Sciatic nerve (tissue), 2 donors: ENCODE data around the gene ABCD2. TPM values are rescaled to one million over a fixed set of nuclear protein-coding genes. Genes with fewer than 3 reads are reported as not detected.
A peak's percentile ranks its signal among the peaks of the same experiment; 100 is the strongest.
"Not testable (repeated sequence)": the region's sequence is repeated elsewhere in the genome, so short reads cannot be mapped to it uniquely, and the experiment has no call there.

ENCODE experiments used
- ATAC-seq: fragments of 200-7000 bp; cut with Tn5 transposase; one replicate; pipeline ENCODE4 v1.9.1; 2020; ENCODE audit warnings: mild to moderate bottlenecking, moderate library complexity
- DNase-seq: peaks from one replicate; pipeline ENCODE4 v3.0.0-alpha.2; 2020; ENCODE audit warnings: low spot score
- intact Hi-C: fragments of 100-400 bp; cut with DNase I; formaldehyde crosslinking; loops from one replicate; pipeline ENCODE4 v1.14.2; 2022
- total RNA-seq: library from RNA; stranded (reverse); fragmentation: NEBNext Ultra II Directional; extraction: Animal tissue kit (Norgen Biotek cat#: 25700); gene quantifications from one replicate; pipeline ENCODE4 v1.2.1, GENCODE V29; 2021
- donor health status: DM: no; HTN: no; CAD: no.
- donor health status: DM: no; HTN: no; CAD: no.

ABCD2 gene
- total RNA-seq, 1 donor from 2014 or later: 1.5 TPM

DNA sequence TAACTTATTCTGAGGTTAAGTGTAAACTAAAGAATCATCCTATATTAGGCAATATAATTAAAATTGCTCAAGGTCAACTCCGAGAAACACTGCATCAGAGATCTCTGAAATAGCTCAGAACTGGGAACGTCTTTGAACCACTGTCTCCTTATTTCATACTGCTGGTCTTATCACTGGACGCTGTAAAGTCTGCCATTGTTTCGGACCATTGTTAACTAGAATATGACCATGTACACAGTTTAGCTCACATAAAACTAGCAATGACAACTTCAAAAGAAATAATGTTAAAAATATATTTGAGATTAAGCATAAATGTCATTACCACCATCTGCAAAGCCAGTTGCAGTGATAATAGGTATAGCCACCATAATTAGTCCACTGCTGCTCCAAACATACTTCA, 2.9 kb downstream of the ABCD2 start:
- intact Hi-C loops: no loop called here
- no peak for DNase-seq
- no peak for ATAC-seq

GRCh38 chr12:39616251-39616650, 3.4 kb downstream of the ABCD2 start:
- intact Hi-C loops: no loop called here
- ATAC-seq (no peak), DNase-seq (no peak)

DNA sequence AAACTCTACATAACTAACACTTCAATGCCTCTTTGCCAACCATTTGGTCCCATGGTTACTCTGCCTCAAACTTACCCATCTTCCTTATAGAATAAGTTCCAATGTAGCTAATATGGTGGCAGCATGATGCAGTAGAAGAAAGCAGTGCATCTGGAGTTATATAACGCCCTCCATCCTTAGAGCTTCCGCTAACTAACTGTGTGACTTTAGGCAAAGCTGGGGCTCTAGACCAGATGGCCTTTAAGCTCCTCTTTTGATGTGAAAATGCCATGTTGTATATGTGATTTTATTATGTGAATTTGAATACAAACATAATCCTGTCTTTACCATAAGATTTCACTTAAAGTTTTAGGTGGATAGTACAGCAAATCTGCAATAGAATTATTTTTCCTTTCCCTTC, 6.1 kb downstream of the ABCD2 start:
- intact Hi-C loops: no loop called here
- DNase-seq: no peak
- no peak for ATAC-seq

GRCh38 chr12:39612250-39612649, 7.4 kb downstream of the ABCD2 start:
- ATAC-seq (no peak), DNase-seq (no peak)
- intact Hi-C loops: no loop called here

GRCh38 chr12:39611818-39612217, 7.8 kb downstream of the ABCD2 start:
- intact Hi-C loops: no loop called here
- ATAC-seq (no peak), DNase-seq (no peak)

DNA sequence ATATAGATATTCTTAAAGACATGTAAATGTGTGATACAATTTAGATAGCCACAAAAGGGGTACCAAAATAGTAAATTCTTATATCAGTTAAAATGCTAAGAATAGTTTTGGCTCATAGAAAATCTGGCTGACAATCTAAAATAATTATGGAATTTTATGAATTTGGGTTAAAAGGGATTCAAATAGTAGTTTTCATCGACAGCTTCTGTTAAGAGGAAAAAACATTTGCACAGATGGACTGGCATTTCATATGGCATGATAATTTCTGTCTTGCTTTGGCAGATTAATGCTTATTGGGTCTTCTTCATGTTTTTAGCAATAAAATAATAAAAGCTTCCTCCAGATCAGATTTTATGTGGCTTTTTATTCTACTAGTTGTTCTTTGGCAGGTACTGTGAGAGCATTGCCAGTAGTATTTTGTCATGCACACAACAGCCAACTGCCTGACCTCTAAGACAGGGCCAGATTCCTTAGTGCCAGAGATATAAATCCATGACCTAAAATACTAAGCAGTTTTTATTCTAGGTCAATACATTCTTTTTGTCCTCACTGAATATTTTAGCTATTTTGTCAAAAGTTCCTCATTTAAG, 9.1 kb downstream of the ABCD2 start:
- no peak for ATAC-seq
- intact Hi-C loops: no loop called here
- no peak for DNase-seq

- DNase-seq: no peak
- no peak for ATAC-seq
- intact Hi-C loops: no loop called here
Measured at GRCh38 chr12:39606712-39607423, 12.7 kb downstream of the ABCD2 start.

DNA sequence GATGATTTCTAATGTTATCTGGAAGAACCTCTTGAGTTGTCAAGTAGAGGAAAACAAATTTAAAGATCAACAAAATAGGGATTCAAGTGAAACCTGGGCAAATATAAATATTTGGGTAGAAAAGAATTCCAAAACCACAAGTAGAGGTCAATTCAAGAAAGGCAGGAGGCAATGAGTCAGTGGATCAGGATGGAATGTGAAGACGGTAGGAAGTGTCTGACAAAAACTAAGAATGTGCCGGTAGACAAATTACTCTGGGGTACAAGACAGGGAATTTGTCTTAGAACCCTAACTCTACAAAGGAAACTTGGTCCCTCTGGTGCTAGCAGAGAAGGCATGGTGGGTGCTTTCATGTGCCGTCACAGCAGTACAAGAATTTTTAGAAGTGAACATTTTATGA, 13.6 kb downstream of the ABCD2 start:
- intact Hi-C loops: no loop called here
- DNase-seq (no peak), ATAC-seq (no peak)

- intact Hi-C loops: no loop called here
- no peak for DNase-seq
- ATAC-seq: no peak
Measured at GRCh38 chr12:39605501-39605900, 14.1 kb downstream of the ABCD2 start.

DNA sequence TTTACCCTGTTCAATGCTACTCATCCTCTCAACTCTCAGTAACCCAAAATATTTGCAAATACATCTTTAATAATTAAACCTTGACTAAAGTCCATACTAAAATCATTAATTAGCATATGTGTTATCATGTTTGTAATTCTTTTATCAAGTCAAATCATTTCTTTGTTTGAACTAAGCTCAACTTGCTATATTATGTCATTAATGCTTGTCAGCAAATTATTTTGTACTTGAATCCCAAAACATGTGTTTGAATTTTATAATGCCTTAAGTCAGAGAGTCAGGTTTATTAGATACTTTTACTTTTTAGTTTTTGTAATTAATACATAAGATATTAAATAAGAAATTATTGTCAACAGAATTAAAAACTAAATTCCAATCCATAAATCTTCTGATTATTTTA, 16.5 kb downstream of the ABCD2 start:
- no peak for DNase-seq
- no peak for ATAC-seq
- intact Hi-C loops: no loop called here

DNA sequence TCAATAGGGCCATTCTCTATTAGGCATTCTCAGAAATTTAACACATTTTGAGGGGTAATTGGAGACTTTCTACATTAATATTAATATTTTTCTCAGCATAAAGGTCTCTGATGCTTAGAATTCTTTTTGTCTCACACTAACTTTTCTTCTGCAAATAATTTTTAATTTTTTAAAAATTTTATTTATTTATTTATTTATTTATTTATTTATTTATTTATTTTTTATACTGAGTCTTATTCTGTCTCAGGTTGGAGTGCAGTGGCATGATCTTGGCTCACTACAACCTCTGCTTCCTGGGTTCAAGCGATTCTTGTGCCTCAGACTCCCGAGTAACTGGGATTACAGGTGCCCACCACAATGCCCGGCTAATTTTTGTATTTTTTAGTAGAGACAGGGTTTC, 17.7 kb downstream of the ABCD2 start:
- DNase-seq, ATAC-seq, intact Hi-C loops: not testable (repeated sequence)

DNA sequence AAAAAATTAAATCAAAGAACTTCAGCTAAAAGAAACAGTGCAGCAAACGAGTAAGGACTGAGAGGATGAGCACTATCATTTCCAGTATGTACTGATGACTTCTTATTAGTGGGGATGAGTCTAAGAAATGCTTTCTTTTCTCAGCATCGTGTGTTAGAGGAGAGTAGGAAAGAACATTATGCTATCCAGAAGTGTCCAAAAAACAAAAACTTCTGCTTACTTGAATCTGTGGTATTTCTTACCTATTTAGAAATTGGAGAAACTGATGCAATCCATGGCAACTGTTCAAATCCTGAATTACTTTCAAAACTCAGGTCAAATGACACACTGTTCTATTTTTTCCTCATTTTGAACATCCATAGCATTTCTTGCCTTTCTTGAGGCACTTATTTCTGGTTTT, 23.7 kb downstream of the ABCD2 start:
- ATAC-seq (peak; percentile 77), DNase-seq (no peak)
- intact Hi-C loops: no loop called here

- DNase-seq (no peak), ATAC-seq (no peak)
- intact Hi-C loops: no loop called here
Measured at GRCh38 chr12:39592295-39592694, 27.3 kb downstream of the ABCD2 start.

- DNase-seq (no peak), ATAC-seq (peak; percentile 65)
- intact Hi-C loops: no loop called here
Measured at GRCh38 chr12:39588348-39588747, 31.3 kb downstream of the ABCD2 start.

- no peak for DNase-seq
- intact Hi-C loops: no loop called here
- ATAC-seq: peak; percentile 71
Measured at GRCh38 chr12:39587225-39587624, 32.4 kb downstream of the ABCD2 start.

GRCh38 chr12:39586816-39587215, 32.8 kb downstream of the ABCD2 start:
- no peak for DNase-seq
- ATAC-seq: no peak

DNA sequence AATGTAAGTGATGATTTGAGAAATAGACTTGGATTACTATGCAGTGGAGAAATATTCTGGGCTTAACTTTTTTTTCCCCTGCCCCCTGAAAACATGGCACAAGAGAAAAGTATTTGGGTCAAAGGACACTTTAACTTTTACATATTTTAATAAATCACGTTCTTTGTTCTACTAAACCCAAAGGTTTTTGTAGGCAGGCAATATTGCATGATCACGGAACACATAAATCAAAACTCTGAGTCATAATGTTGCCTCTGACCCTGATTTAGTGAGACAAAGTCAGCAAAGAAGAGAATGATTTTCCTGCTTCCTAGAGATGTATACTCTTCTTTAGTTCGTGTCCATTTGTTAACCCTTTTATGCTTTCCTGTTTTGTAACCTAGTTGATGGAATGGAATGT, 38.0 kb downstream of the ABCD2 start:
- peak; percentile 50 for ATAC-seq
- intact Hi-C loops: no loop called here

More at GRCh38 chr12:39586816-39587215, 32.8 kb downstream of the ABCD2 start:
- intact Hi-C loops: no loop called here

GRCh38 chr12:39575498-39575875, 44.1 kb downstream of the ABCD2 start:
- intact Hi-C loops: no loop called here
- no peak for DNase-seq
- ATAC-seq: no peak

More for the DNA sequence above, 38.0 kb downstream of the ABCD2 start:
- DNase-seq: no peak

DNA sequence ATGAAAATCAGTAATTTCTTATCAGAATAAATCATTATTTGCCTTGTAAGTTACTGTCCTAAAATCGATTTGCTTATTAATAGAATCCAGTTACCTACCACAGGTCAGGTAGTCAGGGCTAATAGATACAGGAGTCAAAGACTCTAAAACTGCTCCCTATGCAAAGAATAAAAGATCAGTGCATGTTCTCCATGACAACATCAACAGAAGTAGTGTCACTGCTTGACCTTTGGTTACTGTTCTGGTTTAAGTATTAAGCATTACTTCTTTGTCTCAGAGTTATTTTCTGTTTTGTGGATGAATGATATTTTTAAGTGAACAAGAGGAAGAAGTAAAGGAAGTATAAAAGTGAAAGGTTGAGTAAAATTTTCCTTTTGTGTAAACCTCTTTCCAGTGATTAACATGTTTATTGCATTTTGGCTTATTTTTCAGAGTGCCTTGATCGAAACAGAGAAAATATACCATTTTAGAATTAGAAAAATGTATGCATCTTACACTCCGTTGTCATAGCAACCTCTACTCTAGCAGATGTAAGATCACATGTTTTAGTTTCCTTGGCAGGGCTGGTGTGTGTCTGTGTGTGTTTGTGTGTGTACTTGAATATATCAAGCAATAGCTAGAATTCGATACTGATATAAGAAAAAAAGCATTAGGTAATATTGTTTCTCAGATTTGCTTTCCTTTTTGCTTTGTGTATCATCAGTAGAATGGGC, 44.7 kb downstream of the ABCD2 start:
- intact Hi-C loops: no loop called here
- ATAC-seq (no peak), DNase-seq (no peak)

GRCh38 chr12:39574378-39574777, 45.2 kb downstream of the ABCD2 start:
- DNase-seq: no peak
- ATAC-seq: no peak
- intact Hi-C loops: no loop called here
